ENCODE data around the gene IFT22. TPM values are rescaled to one million over a fixed set of nuclear protein-coding genes. Genes with fewer than 3 reads are reported as not detected.

The IFT22 gene
- total RNA-seq, 2 donors from 2014 or later = 22.0 to 26.9 TPM

GRCh38 chr7:101328159-101328558, 6.5 kb upstream of the IFT22 start:
- Histone ChIP-seq H3K9me3 (no peaks in the 10 kb centered on the region), H3K4me3 (no peak overlapping the region), H3K36me3 (no peaks in the 10 kb centered on the region), H3K4me1 (no peaks in the 10 kb centered on the region), H3K27me3 (no peaks in the 10 kb centered on the region), H3K27ac (no peak overlapping the region)
- DNase-seq (ENCODE audit: low spot score) = no peak
- no peak for TF ChIP-seq CTCF (IDR thresholded peaks at IDR 0.05)

GRCh38 chr7:101319401-101319800, 2.2 kb downstream of the IFT22 start:
- no peaks in the 10 kb centered on the region for H3K27me3 ChIP-seq
- peaks cover 7% of the 10 kb centered on the region for H3K36me3 ChIP-seq
- peaks cover 0 to 7% of the 10 kb centered on the region in 2 donors for H3K4me1 ChIP-seq
- no peak overlapping the region for H3K27ac ChIP-seq
- H3K4me3 ChIP-seq = no peak overlapping the region
- no peak for DNase-seq (ENCODE audit: low spot score)
- H3K9me3 ChIP-seq = no peaks in the 10 kb centered on the region
- no peak for TF ChIP-seq CTCF (IDR thresholded peaks at IDR 0.05)

- no peaks in the 10 kb centered on the region for H3K27me3 ChIP-seq
Measured at GRCh38 chr7:101315336-101315735, 6.3 kb downstream of the IFT22 start.

GRCh38 chr7:101308245-101309085, 13.1 kb downstream of the IFT22 start:
- H3K9me3 ChIP-seq = peaks cover 0 to 8% of the 10 kb centered on the region in 2 donors
- H3K27ac ChIP-seq = no peak overlapping the region
- H3K27me3 ChIP-seq = peaks cover 0 to 5% of the 10 kb centered on the region in 2 donors
- TF ChIP-seq CTCF (IDR thresholded peaks at IDR 0.05) = no peak
- no peak for DNase-seq (ENCODE audit: low spot score)
- peaks cover 0 to 12% of the 10 kb centered on the region in 2 donors for H3K4me1 ChIP-seq
- H3K4me3 ChIP-seq = peak overlapping the region; percentile 26 to 40
- H3K36me3 ChIP-seq = no peaks in the 10 kb centered on the region

More at GRCh38 chr7:101315336-101315735, 6.3 kb downstream of the IFT22 start:
- DNase-seq (ENCODE audit: low spot score) = no peak
- Histone ChIP-seq H3K9me3 (no peaks in the 10 kb centered on the region), H3K36me3 (peaks cover 7% of the 10 kb centered on the region), H3K4me1 (no peaks in the 10 kb centered on the region), H3K27ac (no peak overlapping the region), H3K4me3 (no peak overlapping the region)
- TF ChIP-seq CTCF (IDR thresholded peaks at IDR 0.05) = peak; percentile 24 to 61

GRCh38 chr7:101306307-101306706, 15.3 kb downstream of the IFT22 start:
- peaks cover 4 to 30% of the 10 kb centered on the region in 2 donors for H3K9me3 ChIP-seq
- DNase-seq (ENCODE audit: low spot score) = no peak
- H3K36me3 ChIP-seq = no peaks in the 10 kb centered on the region
- peaks cover 0 to 18% of the 10 kb centered on the region in 2 donors for H3K4me1 ChIP-seq
- H3K27ac ChIP-seq = no peak overlapping the region
- H3K4me3 ChIP-seq = no peak overlapping the region
- no peak for TF ChIP-seq CTCF (IDR thresholded peaks at IDR 0.05)
- H3K27me3 ChIP-seq = peaks cover 19 to 23% of the 10 kb centered on the region in 2 donors

All from right atrium auricular region (tissue), 2 donors.